H1 (cell line): Measurements from ENCODE around the gene PIBF1. TPM values are rescaled to one million over a fixed set of nuclear protein-coding genes. Genes with fewer than 3 reads are reported as not detected.

ENCODE experiments used
- CTCF ChIA-PET: fragments of 300-600 bp; sonication (Branson Sonifier 250); formaldehyde crosslinking; loops from one replicate; lab custom pipeline; 2021; ENCODE audit not compliant: partially characterized antibody; lab: Charles Lee
- POLR2A ChIA-PET: fragments of 300-600 bp; sonication (Branson Sonifier 250); formaldehyde crosslinking; loops from one replicate; lab custom pipeline; 2021; ENCODE audit warnings: inconsistent platforms; ENCODE audit not compliant: partially characterized antibody; lab: Charles Lee
- DNase-seq, 2 experiments: peaks; one replicate each; pipeline versions ENCODE4 v3.0.0 to v3.0.0-alpha.2; 2010 to 2022; ENCODE audit warnings: low spot score in 2 of 2, low read depth in 1 of 2, mixed read lengths in 1 of 2
- FAIRE-seq: peaks from 2 replicates; lab custom pipeline; 2011; peaks lifted over from hg19 to GRCh38; lab: Jason Lieb, UNC
- H2AFZ ChIP-seq: 2 replicates; pipeline ENCODE4 v1.8.1; 2012; ENCODE audit warnings: low read length, inconsistent platforms
- H2AK5ac ChIP-seq: 2 replicates; pipeline ENCODE4 v1.6.1; 2013; ENCODE audit warnings: low read depth, low read length
- H2BK120ac ChIP-seq: replicated peaks from 2 replicates; pipeline ENCODE3; 2013; ENCODE audit warnings: low read depth, low read length, inconsistent platforms
- H2BK12ac ChIP-seq: 2 replicates; pipeline ENCODE4 v1.6.1; 2013; ENCODE audit warnings: low read depth, low read length
- H2BK15ac ChIP-seq: 2 replicates; pipeline ENCODE4 v1.6.1; 2013; ENCODE audit warnings: low read length
- H2BK20ac ChIP-seq: 2 replicates; pipeline ENCODE4 v1.6.1; 2013; ENCODE audit warnings: low read length
- H2BK5ac ChIP-seq: 2 replicates; pipeline ENCODE4 v1.6.1; 2013; ENCODE audit warnings: low read depth, low read length
- H3K14ac ChIP-seq: 2 replicates; pipeline ENCODE4 v1.6.1; 2013; ENCODE audit warnings: inconsistent platforms; ENCODE audit not compliant: insufficient read length
- H3K18ac ChIP-seq: 2 replicates; pipeline ENCODE4 v1.6.1; 2013; ENCODE audit warnings: low read length; ENCODE audit errors: extremely low read depth
- H3K23ac ChIP-seq: 2 replicates; pipeline ENCODE4 v1.6.1; 2013; ENCODE audit warnings: inconsistent platforms; ENCODE audit not compliant: insufficient read length
- H3K23me2 ChIP-seq: 2 replicates; pipeline ENCODE4 v1.6.1; 2013; ENCODE audit warnings: low read depth, low read length
- H3K27ac ChIP-seq: 2 replicates; pipeline ENCODE4 v1.6.1; 2011; ENCODE audit warnings: low read depth, low read length, inconsistent platforms
- H3K27me3 ChIP-seq, 4 experiments: replicated peaks in 1 of 4; 1 replicate in 1 of 4; 2 replicates in 3 of 4; pipeline versions ENCODE4 v1.6.1 to v1.8.1; 2011 to 2013; ENCODE audit warnings: low read length in 3 of 4, mild to moderate bottlenecking in 3 of 4, inconsistent platforms in 2 of 4, mixed read lengths in 2 of 4, moderate library complexity in 1 of 4; ENCODE audit not compliant: control insufficient read depth in 3 of 4, insufficient read depth in 3 of 4; ENCODE audit errors: extremely low read depth in 1 of 4
- H3K36me3 ChIP-seq, 4 experiments: 2 replicates each; pipeline versions ENCODE4 v1.6.1 to v1.8.1; 2011 to 2013; ENCODE audit warnings: mild to moderate bottlenecking in 4 of 4, low read length in 3 of 4, moderate library complexity in 2 of 4, control low read depth in 1 of 4, inconsistent platforms in 1 of 4; ENCODE audit not compliant: insufficient read depth in 4 of 4, control insufficient read depth in 2 of 4
- H3K4ac ChIP-seq: replicated peaks from 2 replicates; pipeline ENCODE3; 2013; ENCODE audit warnings: low read length, low read depth, mixed read lengths, inconsistent platforms; ENCODE audit not compliant: insufficient read length
- H3K4me1 ChIP-seq, 4 experiments: replicated peaks in 1 of 4; 1 replicate in 1 of 4; 2 replicates in 3 of 4; pipeline versions ENCODE4 v1.6.1 to v1.8.1; 2011 to 2013; ENCODE audit warnings: low read length in 3 of 4, inconsistent platforms in 2 of 4, mixed read lengths in 1 of 4; ENCODE audit not compliant: insufficient read depth in 4 of 4, control insufficient read depth in 3 of 4
- H3K4me2 ChIP-seq, 2 experiments: 2 replicates each; pipeline versions ENCODE4 v1.6.1 to v1.8.1; 2011 to 2013; ENCODE audit warnings: low read depth in 2 of 2, low read length in 2 of 2, control low read depth in 1 of 2, inconsistent platforms in 1 of 2, mild to moderate bottlenecking in 1 of 2; ENCODE audit not compliant: insufficient read depth in 1 of 2
- H3K4me3 ChIP-seq, 4 experiments: fragments of 200-600, 300-600 bp in 1 of 4; sonication (generic), shearing (Covaris generic), sonication (Bioruptor Twin) in 1 of 4; 2 replicates each; pipeline versions ENCODE4 v1.5.1 to v1.8.1; 2011 to 2016; ENCODE audit warnings: low read length in 4 of 4, low read depth in 3 of 4, control low read depth in 2 of 4, inconsistent platforms in 2 of 4, mild to moderate bottlenecking in 2 of 4, mixed read lengths in 1 of 4, moderate library complexity in 1 of 4; ENCODE audit not compliant: insufficient read depth in 2 of 4; ENCODE audit errors: extremely low read depth in 1 of 4
- H3K56ac ChIP-seq: replicated peaks from 2 replicates; pipeline ENCODE3; 2013; ENCODE audit warnings: low read depth, mild to moderate bottlenecking, mixed read lengths, low read length, inconsistent platforms; ENCODE audit not compliant: insufficient read length
- H3K79me1 ChIP-seq: 2 replicates; pipeline ENCODE4 v1.6.1; 2013; ENCODE audit warnings: low read depth, low read length, control low read depth
- H3K79me2 ChIP-seq, 2 experiments: 2 replicates each; pipeline versions ENCODE4 v1.6.1 to v1.8.1; 2012 to 2013; ENCODE audit warnings: low read length in 2 of 2, mild to moderate bottlenecking in 2 of 2, inconsistent platforms in 1 of 2; ENCODE audit not compliant: insufficient read depth in 2 of 2, control insufficient read depth in 1 of 2
- H3K9ac ChIP-seq, 4 experiments: replicated peaks in 1 of 4; 1 replicate in 1 of 4; 2 replicates in 3 of 4; pipeline versions ENCODE4 v1.6.1 to v1.8.1; 2011 to 2013; ENCODE audit warnings: low read depth in 3 of 4, low read length in 3 of 4, control low read depth in 2 of 4, mild to moderate bottlenecking in 2 of 4, moderate library complexity in 2 of 4, inconsistent platforms in 1 of 4; ENCODE audit errors: extremely low read depth in 1 of 4
- H3K9me3 ChIP-seq, 2 experiments: 2 replicates each; pipeline versions ENCODE4 v1.6.1 to v1.8.1; 2012 to 2013; ENCODE audit warnings: mild to moderate bottlenecking in 2 of 2, moderate library complexity in 2 of 2, control low read depth in 1 of 2, inconsistent platforms in 1 of 2, low read depth in 1 of 2, low read length in 1 of 2, mixed read lengths in 1 of 2; ENCODE audit not compliant: insufficient read depth in 2 of 2
- H4K20me1 ChIP-seq, 2 experiments: replicated peaks in 1 of 2; 2 replicates each; pipeline versions ENCODE3 to v1.8.1; 2011 to 2013; ENCODE audit warnings: inconsistent platforms in 2 of 2, low read length in 2 of 2, mild to moderate bottlenecking in 1 of 2; ENCODE audit not compliant: insufficient read depth in 2 of 2, control insufficient read depth in 1 of 2
- H4K5ac ChIP-seq: 2 replicates; pipeline ENCODE4 v1.6.1; 2013; ENCODE audit warnings: low read length, low read depth, mixed read lengths, inconsistent platforms; ENCODE audit not compliant: insufficient read length
- H4K8ac ChIP-seq: 2 replicates; pipeline ENCODE4 v1.8.0; 2013; ENCODE audit warnings: mild to moderate bottlenecking, moderate library complexity, low read length, inconsistent platforms; ENCODE audit not compliant: insufficient read depth; ENCODE audit errors: extremely low read depth
- H4K91ac ChIP-seq: replicated peaks from 2 replicates; pipeline ENCODE3; 2013; ENCODE audit warnings: low read length, mixed read lengths, inconsistent platforms; ENCODE audit not compliant: insufficient read length
- BRCA1 ChIP-seq: IDR thresholded peaks from 2 replicates; pipeline ENCODE4 v1.6.1; 2012; ENCODE audit warnings: low read depth, low read length, improper control_type of control experiment
- POLR2A ChIP-seq, 2 experiments: IDR thresholded peaks; 1 replicate in 1 of 2; 2 replicates in 1 of 2; pipeline ENCODE4 v1.6.1; 2011; ENCODE audit warnings: low read depth in 2 of 2, low read length in 2 of 2, mild to moderate bottlenecking in 2 of 2; ENCODE audit errors: control extremely low read depth in 1 of 2
- RFX5 ChIP-seq: IDR thresholded peaks from 2 replicates; pipeline ENCODE4 v1.6.1; 2011; ENCODE audit warnings: low read depth, low read length, improper control_type of control experiment, borderline replicate concordance
- SIX5 ChIP-seq: IDR thresholded peaks from 2 replicates; pipeline ENCODE4 v1.6.1; 2011; ENCODE audit warnings: mild to moderate bottlenecking, low read depth, low read length
- TAF1 ChIP-seq: IDR thresholded peaks from 2 replicates; pipeline ENCODE4 v1.6.1; 2011; ENCODE audit warnings: mild to moderate bottlenecking, low read depth, low read length
- TEAD4 ChIP-seq: IDR thresholded peaks from 2 replicates; pipeline ENCODE4 v1.6.1; 2012; ENCODE audit warnings: low read depth, low read length, inconsistent platforms, mixed read lengths
- WGBS, 2 experiments: shearing (Covaris generic) in 1 of 2; methylation state at CpG; one replicate each; pipeline versions ENCODE4 v1.1.6 to v1.1.7; 2013 to 2015; ENCODE audit warnings: low lambda C conversion rate in 2 of 2, mixed read lengths in 2 of 2, inconsistent platforms in 1 of 2, low coverage in 1 of 2, missing lambda C conversion rate in 1 of 2; ENCODE audit not compliant: insufficient replicate concordance in 2 of 2, insufficient coverage in 1 of 2, insufficient read length in 1 of 2; ENCODE audit errors: extremely low coverage in 1 of 2, missing lambda C conversion rate in 1 of 2; 5-methylcytosine and 5-hydroxymethylcytosine counted together
- polyA plus RNA-seq, 7 experiments: library from polyadenylated mRNA; depleted of rRNA in 3 of 7; stranded (reverse) in 5 of 7; unstranded in 2 of 7; fragments of >200 nt in 5 of 7; fragments of 200-250 nt in 2 of 7; gene quantifications; 1 replicate in 5 of 7; 2 replicates in 1 of 7; 4 replicates in 1 of 7; pipeline versions ENCODE4 v1.2.1 to v1.2.3, GENCODE V29; 2011 to 2013; ENCODE audit warnings: missing spikeins in 2 of 7, mixed read lengths in 2 of 7
- total RNA-seq: library from RNA; stranded (reverse); fragmentation: NEBNext Ultra II Directional; extraction: Animal tissue kit (Norgen Biotek cat#: 25700); gene quantifications from 2 replicates; pipeline ENCODE4 v1.2.1, GENCODE V29; 2021
- TF ChIP-seq, protein P1 (sequence below): IDR thresholded peaks from 2 replicates; pipeline ENCODE4 v1.6.1; 2012; ENCODE audit warnings: inconsistent platforms
- TF ChIP-seq, protein P2 (sequence below), 3 experiments: IDR thresholded peaks; 1 replicate in 2 of 3; 2 replicates in 1 of 3; pipeline versions ENCODE4 v1.5.1 to v1.6.1; 2011; ENCODE audit warnings: low read length in 3 of 3, mild to moderate bottlenecking in 3 of 3, inconsistent platforms in 2 of 3, low read depth in 1 of 3, moderate library complexity in 1 of 3; ENCODE audit not compliant: insufficient read depth in 1 of 3; ENCODE audit errors: control extremely low read depth in 1 of 3
- TF ChIP-seq, protein P3 (sequence below): IDR thresholded peaks from 2 replicates; pipeline ENCODE4 v1.6.1; 2011; ENCODE audit warnings: low read depth, mild to moderate bottlenecking, low read length; ENCODE audit not compliant: insufficient read depth

PIBF1 gene
- total and polyA plus RNA-seq, 2 of the 8 experiments (the other 6 are each of a cell fraction or from before 2014, with no cell fraction given): 1.1 to 13.2 TPM

DNA sequence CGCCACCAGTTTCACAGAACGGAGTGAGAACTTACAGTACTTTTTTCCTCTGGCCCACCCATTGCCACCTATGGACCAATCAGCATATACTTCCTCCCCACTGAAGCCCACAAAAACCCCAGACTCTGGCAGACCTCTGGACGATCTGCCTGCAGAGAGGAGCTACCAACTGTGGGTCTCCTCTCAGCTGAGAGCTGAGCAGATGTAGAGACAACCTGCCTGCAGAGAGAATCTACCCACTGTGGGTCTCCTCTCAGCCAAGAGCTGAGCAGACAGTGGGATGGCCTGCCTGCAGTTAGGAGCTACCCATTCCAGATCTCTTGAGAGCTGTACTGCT, 69.7 kb downstream of the PIBF1 start:
- no peak overlapping the region for H2BK12ac ChIP-seq
- peak overlapping the region; percentile 19; the same call in 1 of the 2 replicates for H4K8ac ChIP-seq
- no peak overlapping the region for H2BK15ac ChIP-seq
- no peak overlapping the region for H3K4me2 ChIP-seq
- FAIRE-seq (no peak), DNase-seq (no peak)
- no peaks in the 10 kb centered on the region for H3K27me3 ChIP-seq
- no peaks in the 10 kb centered on the region for H3K79me2 ChIP-seq
- no peak overlapping the region for H3K56ac ChIP-seq
- H3K27ac ChIP-seq: no peak overlapping the region; the same call in 1 of the 2 replicates
- no peaks in the 10 kb centered on the region for H3K23me2 ChIP-seq
- no peak overlapping the region for H3K4ac ChIP-seq
- H3K14ac ChIP-seq: no peak overlapping the region
- WGBS, 2 experiments: 91% methylated on average over 3 of the region's 3 CpGs; no CpG with 5 or more reads in 1 of the 2 experiments
- ChIA-PET POLR2A (no interaction called here), CTCF (interaction anchor here (1.2 to 4.1 kb wide), 2 partner anchors 11 to 208 kb away, joined by 3 to 27 read pairs; no protein-coding TSS in a partner anchor)
- no peak overlapping the region for H2BK5ac ChIP-seq
- no peaks in the 10 kb centered on the region; a peak in 1 of 7 replicates for H3K4me1 ChIP-seq
- H3K23ac ChIP-seq: no peak overlapping the region
- H2BK20ac ChIP-seq: no peak overlapping the region
- H2AK5ac ChIP-seq: no peak overlapping the region
- H3K9me3 ChIP-seq: no peaks in the 10 kb centered on the region
- no peak overlapping the region for H2BK120ac ChIP-seq
- H3K79me1 ChIP-seq: no peaks in the 10 kb centered on the region
- no peaks in the 10 kb centered on the region; a peak in 1 of 8 replicates for H3K36me3 ChIP-seq
- no peak overlapping the region for H4K5ac ChIP-seq
- no peak overlapping the region for H3K4me3 ChIP-seq
- H4K20me1 ChIP-seq: no peaks in the 10 kb centered on the region
- H4K91ac ChIP-seq: no peak overlapping the region
- H3K18ac ChIP-seq: no peak overlapping the region
- H2AFZ ChIP-seq: no peak overlapping the region
- H3K9ac ChIP-seq: no peak overlapping the region
- TF ChIP-seq, protein P1, sequence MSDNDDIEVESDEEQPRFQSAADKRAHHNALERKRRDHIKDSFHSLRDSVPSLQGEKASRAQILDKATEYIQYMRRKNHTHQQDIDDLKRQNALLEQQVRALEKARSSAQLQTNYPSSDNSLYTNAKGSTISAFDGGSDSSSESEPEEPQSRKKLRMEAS: no peak
- TF ChIP-seq SIX5 (no peak), TAF1 (no peak), TEAD4 (no peak), BRCA1 (no peak), POLR2A (IDR thresholded peaks at IDR 0.05; ENCODE audit: control extremely low read depth in 1 of 2, low read depth in 2 of 2, low read length in 2 of 2) (no peak), RFX5 (no peak)
- TF ChIP-seq, protein P2, sequence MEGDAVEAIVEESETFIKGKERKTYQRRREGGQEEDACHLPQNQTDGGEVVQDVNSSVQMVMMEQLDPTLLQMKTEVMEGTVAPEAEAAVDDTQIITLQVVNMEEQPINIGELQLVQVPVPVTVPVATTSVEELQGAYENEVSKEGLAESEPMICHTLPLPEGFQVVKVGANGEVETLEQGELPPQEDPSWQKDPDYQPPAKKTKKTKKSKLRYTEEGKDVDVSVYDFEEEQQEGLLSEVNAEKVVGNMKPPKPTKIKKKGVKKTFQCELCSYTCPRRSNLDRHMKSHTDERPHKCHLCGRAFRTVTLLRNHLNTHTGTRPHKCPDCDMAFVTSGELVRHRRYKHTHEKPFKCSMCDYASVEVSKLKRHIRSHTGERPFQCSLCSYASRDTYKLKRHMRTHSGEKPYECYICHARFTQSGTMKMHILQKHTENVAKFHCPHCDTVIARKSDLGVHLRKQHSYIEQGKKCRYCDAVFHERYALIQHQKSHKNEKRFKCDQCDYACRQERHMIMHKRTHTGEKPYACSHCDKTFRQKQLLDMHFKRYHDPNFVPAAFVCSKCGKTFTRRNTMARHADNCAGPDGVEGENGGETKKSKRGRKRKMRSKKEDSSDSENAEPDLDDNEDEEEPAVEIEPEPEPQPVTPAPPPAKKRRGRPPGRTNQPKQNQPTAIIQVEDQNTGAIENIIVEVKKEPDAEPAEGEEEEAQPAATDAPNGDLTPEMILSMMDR (IDR thresholded peaks at IDR 0.05; ENCODE audit: control extremely low read depth in 1 of 3, insufficient read depth in 1 of 3, low read depth in 1 of 3, low read length in 3 of 3): no peak
- TF ChIP-seq, protein P3, sequence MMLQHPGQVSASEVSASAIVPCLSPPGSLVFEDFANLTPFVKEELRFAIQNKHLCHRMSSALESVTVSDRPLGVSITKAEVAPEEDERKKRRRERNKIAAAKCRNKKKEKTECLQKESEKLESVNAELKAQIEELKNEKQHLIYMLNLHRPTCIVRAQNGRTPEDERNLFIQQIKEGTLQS: no peak
